Right cardiac atrium (tissue), 5 donors: Measurements from ENCODE around the gene GLIS2. TPM values are rescaled to one million over a fixed set of nuclear protein-coding genes. Genes with fewer than 3 reads are reported as not detected.

Source experiments
- ATAC-seq, 2 donors: fragments of 200-7000 bp; cut with Tn5 transposase; one replicate each; pipeline versions ENCODE4 v1.8.0 to v1.9.1; 2020; ENCODE audit warnings: moderate library complexity in 2 of 2, mild to moderate bottlenecking in 1 of 2
- DNase-seq, 3 donors: peaks; one replicate each; pipeline ENCODE4 v3.0.0-alpha.2; 2020
- H3K27ac ChIP-seq: one replicate; pipeline ENCODE4 v1.5.1; 2013; ENCODE audit warnings: mild to moderate bottlenecking, low read length, control low read depth, moderate library complexity
- H3K27me3 ChIP-seq: one replicate; pipeline ENCODE4 v1.6.1; 2013; ENCODE audit not compliant: control insufficient read depth, insufficient read depth
- H3K4me1 ChIP-seq: one replicate; pipeline ENCODE4 v1.6.1; 2013; ENCODE audit warnings: low read length; ENCODE audit not compliant: control insufficient read depth, insufficient read depth
- H3K4me3 ChIP-seq: one replicate; pipeline ENCODE4 v1.5.1; 2013; ENCODE audit warnings: low read length, control low read depth
- H3K9me3 ChIP-seq: one replicate; pipeline ENCODE4 v1.6.1; 2013; ENCODE audit warnings: low read length; ENCODE audit not compliant: control insufficient read depth
- WGBS: extraction: QIAGEN DNeasy Blood & Tissue Kit; methylation state at CpG from one replicate; pipeline ENCODE4 v1.1.7; 2013; 5-methylcytosine and 5-hydroxymethylcytosine counted together
- intact Hi-C, 4 donors: fragments of 100-400 bp; cut with DNase I; formaldehyde crosslinking; loops; one replicate each; pipeline versions ENCODE4 v1.11.0 to v1.14.0; 2022 to 2023
- polyA plus RNA-seq: library from polyadenylated mRNA; stranded (reverse); fragments of 200-250 nt; gene quantifications from one replicate; pipeline ENCODE4 v1.2.3, GENCODE V29; 2013
- total RNA-seq, 4 donors: library from RNA; stranded (reverse); fragmentation: NEBNext Ultra II Directional; extraction: Animal tissue kit (Norgen Biotek cat#: 25700); gene quantifications; one replicate each; pipeline ENCODE4 v1.2.1, GENCODE V29; 2021
- donor health status: healthy with polysubstance abuse.
- donor health status: DM: no; HTN: yes; CAD: no.
- donor health status: DM: no; HTN: no; CAD: no.
- donor health status: DM: no; HTN: yes; CAD: no; lungs with severe emphysema.
- donor health status: DM: yes; HTN: yes; CAD: no.

The GLIS2 gene
- total and polyA plus RNA-seq, 5 donors = 15.2 to 34.6 (median 31.6) TPM

DNA sequence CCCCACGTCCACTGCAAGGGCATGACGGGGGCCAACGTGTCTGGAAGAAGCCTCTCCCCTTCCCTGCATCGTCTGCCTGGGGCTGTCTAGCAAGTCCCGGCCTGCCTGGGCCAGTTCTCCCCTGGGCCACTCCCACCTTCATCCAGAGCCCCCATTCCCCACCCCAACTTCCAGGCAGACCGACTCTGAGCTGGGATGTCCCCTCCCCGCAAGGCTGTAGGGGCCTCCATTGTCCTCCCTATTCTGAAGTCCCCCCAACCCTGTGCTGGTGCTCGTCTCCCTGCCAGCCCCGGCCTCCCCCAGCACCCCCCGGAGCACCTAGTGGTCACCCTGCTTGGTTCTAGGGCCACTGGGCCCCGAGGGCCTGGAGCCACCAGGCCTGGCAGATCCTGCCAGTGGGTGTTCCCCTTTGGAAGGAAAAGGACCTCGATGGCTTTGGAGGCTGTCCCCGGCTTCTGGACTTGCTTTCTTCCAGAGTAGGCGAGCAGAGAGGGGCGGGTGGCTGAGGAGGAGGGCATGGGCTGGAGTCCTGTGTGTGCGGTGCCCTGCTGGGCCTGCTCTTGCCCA lies 4.8 kb downstream of the GLIS2 start:
- 42% methylated on average over 16 of the region's 16 CpGs for WGBS
- intact Hi-C loops = loop anchor here in 2 of 4 donors (10.0 kb wide), 2 partner anchors 116 to 126 kb away; no protein-coding TSS in a partner anchor
- no peak overlapping the region for H3K4me3 ChIP-seq
- H3K9me3 ChIP-seq = no peaks in the 10 kb centered on the region
- DNase-seq (peak in 2 of 3 donors; percentile 60 to 68), ATAC-seq (no peak)
- peak overlapping the region; percentile 9 for H3K27ac ChIP-seq
- no peaks in the 10 kb centered on the region for H3K27me3 ChIP-seq
- peaks cover 28% of the 10 kb centered on the region for H3K4me1 ChIP-seq

DNA sequence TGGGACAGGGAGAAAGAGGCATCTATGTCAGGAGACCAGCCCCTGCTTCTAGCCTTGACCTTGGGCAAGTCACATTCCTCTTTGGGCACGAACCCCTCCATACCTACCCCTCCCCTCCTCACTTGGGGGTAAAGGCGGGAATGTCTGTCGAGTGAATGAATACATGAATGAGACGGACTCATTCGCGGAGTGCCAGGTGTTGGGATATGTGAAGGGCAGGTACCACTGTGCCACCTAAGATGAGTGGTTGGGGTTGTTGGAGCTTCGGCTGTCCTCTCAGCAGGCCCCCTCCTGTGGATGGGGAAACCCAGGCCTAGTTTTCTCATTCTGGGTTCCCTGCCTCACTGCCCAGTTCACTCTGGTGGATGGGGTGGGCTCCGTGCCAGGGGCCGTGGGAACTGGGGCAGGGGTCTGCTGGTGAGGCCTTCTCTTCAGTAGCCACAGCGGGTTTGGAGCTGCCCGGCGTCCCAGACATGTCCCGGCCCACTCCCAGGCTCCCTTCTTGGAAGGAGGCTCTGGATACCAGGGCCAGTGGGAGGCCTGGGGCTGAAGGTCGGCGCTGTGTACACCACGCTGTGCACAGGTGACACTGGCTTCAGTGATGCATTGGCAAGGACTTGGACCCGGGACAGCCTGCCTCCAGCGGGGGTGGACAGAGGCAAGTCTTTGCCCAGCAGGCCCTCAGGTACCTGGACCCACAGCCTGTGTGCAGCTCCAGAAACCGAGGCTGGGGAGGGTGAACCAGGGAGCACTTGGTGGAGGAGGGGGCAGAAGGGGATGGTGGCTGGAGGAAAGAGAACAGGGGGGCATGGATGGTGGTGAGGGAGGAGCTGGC lies 5.6 kb downstream of the GLIS2 start:
- intact Hi-C loops = loop anchor here in 2 of 4 donors (10.0 kb wide), 2 partner anchors 117 to 127 kb away; no protein-coding TSS in a partner anchor
- Histone ChIP-seq H3K4me1 (peaks cover 31% of the 10 kb centered on the region), H3K9me3 (no peaks in the 10 kb centered on the region), H3K27ac (no peak overlapping the region), H3K4me3 (no peak overlapping the region), H3K27me3 (no peaks in the 10 kb centered on the region)
- 81% methylated on average over 19 of the region's 19 CpGs for WGBS
- ATAC-seq = no peak
- peak in 2 of 3 donors; percentile 59 to 64 for DNase-seq

DNA sequence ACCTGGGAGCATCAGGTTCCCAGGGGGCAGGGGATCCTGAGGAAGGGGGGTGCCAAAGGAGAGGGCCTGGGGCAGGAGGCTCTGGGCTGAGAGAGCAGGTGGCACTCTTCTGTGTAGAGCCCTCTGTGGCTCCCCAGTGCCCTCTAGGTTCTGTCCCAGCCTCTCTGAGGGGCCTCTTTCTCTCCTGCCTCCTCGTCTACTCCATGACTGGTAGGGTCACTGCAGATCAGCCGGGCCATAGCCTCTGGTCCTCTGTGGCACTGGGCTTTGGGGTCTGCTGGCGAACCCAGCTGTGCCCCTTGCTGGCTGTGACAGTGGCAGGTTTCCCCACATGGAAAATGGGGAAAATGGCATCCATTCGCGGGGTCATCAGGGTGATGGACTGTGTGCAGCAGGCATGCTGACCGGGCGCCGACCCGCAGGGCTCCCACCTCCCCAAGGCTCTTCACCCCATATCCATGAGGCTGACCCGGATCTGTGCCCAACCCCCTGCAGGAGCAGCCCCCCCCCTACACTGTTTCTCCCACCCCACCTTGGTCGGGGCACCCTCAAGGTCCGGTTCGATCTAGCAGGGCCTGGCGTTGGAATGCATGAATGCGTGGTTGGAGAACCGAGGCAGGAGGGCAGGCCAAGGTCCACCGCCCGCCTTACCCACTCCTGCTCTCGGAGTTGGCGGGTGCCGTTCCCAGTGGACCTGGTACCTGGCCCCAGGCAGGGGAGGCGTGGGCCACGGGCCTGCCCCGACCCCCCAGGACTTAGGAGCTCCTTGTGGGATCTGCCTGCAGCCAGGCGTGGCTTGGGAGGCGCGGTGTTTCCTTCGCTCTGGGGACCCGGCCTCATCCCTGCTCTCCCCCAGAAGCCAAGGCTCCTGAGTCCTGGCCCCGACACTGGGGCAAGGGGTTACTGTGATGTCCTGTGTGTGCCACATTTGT lies 6.5 kb downstream of the GLIS2 start:
- no peak overlapping the region for H3K4me3 ChIP-seq
- peak overlapping the region; percentile 13 for H3K27ac ChIP-seq
- intact Hi-C loops = loop anchor here in 2 of 4 donors (10.0 kb wide), 2 partner anchors 118 to 128 kb away; no protein-coding TSS in a partner anchor
- no peaks in the 10 kb centered on the region for H3K9me3 ChIP-seq
- no peaks in the 10 kb centered on the region for H3K27me3 ChIP-seq
- DNase-seq (peak in 2 of 3 donors; percentile 48 to 67), ATAC-seq (no peak)
- 83% methylated on average over 30 of the region's 30 CpGs for WGBS
- peaks cover 32% of the 10 kb centered on the region for H3K4me1 ChIP-seq

DNA sequence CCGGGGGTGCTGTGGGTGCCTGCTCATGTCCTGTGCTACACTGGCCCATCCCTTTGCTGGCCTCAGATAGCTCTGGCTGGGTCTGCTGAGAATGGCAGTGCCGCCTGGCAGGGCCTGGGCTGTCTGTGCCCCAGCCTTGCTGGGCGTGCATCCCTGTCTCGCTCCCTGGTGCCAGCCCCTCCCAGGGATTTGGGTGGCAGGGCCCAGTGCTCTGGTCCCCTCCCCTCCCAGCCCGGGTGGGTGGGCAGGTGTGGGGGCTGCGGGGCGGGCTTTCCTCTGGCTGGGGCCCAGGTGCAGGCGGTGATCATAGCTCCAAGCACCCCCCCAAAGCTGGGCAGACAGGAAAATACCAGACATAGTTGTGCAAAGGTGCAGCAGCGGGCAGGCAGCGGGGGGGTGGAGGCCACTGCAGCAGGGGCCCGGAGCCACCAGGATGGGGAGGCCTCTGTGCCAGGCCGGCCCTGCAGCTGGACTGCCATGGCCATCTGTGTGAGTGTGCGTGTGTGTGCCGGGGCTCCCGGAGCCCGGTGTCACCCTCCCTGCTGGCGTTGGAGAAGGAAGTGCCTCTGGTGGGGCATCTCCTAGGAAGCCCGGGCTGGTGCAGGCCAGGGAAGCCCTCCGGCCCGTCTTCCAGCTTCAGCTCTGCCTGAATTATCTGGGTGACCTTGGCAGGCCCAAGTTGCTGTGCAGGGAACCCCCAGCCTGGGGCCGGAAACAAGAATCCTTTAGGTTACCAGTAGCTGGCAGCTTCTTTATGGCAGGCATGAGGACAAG lies 7.4 kb downstream of the GLIS2 start:
- 47% methylated on average over 21 of the region's 21 CpGs for WGBS
- peak in 2 of 3 donors; percentile 71 to 79 for DNase-seq
- H3K9me3 ChIP-seq = no peaks in the 10 kb centered on the region
- H3K27me3 ChIP-seq = no peaks in the 10 kb centered on the region
- ATAC-seq = peak in 1 of 2 donors; percentile 4
- no peak overlapping the region for H3K4me3 ChIP-seq
- peaks cover 28% of the 10 kb centered on the region for H3K4me1 ChIP-seq
- intact Hi-C loops = loop anchor here in 2 of 4 donors (10.0 kb wide), 2 partner anchors 118 to 128 kb away; no protein-coding TSS in a partner anchor
- H3K27ac ChIP-seq = peak overlapping the region; percentile 44

DNA sequence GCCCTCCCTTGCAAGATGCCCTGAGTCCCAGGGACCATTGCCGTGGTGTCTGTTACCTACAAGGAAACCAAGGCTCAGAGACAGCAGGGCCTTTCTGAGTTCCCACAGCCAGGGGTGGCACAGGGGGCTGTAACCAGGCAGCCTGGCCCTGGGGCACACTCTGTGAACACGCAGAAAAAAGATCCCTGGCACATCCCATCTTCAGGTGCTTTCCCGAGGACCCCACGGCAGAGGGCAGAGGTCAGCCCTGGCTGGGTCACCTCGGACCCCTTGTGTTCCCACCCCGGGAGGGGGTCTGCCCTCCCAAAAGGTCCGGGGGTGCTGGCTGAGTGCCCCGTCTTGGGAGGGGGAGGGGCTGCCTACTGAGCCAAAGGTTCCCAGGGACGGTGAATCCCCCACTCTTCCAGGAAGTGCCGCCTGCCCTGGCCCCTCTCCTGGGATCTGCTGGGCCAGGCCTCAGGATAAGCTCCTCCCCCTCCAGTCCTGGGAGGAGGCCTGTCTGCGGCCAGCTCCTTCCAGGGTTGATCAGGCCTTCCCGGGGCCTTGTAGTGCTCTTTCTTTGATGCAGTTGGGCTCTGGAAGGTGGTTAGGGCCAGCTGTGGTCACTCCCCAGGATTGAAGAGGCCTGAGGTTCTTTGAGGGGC lies 8.1 kb downstream of the GLIS2 start:
- ATAC-seq (peak; percentile 51 to 68), DNase-seq (peak; percentile 80 to 91 (median 90))
- H3K27ac ChIP-seq = peak overlapping the region; percentile 44
- no peaks in the 10 kb centered on the region for H3K9me3 ChIP-seq
- no peaks in the 10 kb centered on the region for H3K27me3 ChIP-seq
- H3K4me1 ChIP-seq = peaks cover 29% of the 10 kb centered on the region
- H3K4me3 ChIP-seq = no peak overlapping the region
- intact Hi-C loops = loop anchor here in 2 of 4 donors (10.0 kb wide), 2 partner anchors 119 to 129 kb away; no protein-coding TSS in a partner anchor
- 16% methylated on average over 12 of the region's 12 CpGs for WGBS

DNA sequence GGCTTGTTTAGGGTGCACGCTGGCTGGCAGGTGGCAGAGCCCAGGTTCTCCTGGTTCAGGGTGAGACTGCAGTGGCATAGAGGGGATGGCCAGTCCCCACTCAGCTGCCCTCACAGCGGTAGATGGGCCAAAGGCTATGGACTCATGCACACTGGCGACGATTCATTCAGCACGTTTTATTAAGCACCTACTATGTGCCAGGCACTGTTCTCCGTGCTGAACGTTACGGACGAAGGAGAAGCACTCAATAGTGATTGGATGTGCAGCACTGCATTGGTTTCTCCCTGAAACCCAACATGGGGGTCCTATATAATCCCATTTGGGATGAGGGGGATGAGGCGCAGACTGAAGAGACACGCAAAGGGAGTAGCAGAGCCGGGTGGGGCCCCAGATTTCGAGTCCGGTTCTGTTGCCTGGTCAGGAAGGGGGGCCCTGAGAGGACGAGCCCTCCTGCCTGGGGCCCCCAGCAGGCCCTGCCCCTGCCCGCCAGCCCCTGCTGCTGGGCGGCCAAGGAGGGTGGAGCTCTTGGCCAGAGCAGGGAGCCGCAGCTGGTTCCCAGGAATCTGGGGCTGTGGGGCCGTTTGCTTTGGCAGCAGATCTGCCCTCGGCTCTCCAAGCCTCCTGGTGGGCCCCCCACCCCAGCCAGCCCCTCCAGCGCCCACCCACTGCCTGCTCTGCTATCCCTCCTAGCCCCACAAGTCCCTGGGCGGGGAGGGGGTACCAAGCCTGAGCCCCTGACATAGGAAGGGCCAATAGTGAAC lies 8.8 kb downstream of the GLIS2 start:
- H3K4me3 ChIP-seq = no peak overlapping the region
- intact Hi-C loops = loop anchor here in 2 of 4 donors (10.0 kb wide), 2 partner anchors 120 to 130 kb away; no protein-coding TSS in a partner anchor
- no peaks in the 10 kb centered on the region for H3K27me3 ChIP-seq

DNA sequence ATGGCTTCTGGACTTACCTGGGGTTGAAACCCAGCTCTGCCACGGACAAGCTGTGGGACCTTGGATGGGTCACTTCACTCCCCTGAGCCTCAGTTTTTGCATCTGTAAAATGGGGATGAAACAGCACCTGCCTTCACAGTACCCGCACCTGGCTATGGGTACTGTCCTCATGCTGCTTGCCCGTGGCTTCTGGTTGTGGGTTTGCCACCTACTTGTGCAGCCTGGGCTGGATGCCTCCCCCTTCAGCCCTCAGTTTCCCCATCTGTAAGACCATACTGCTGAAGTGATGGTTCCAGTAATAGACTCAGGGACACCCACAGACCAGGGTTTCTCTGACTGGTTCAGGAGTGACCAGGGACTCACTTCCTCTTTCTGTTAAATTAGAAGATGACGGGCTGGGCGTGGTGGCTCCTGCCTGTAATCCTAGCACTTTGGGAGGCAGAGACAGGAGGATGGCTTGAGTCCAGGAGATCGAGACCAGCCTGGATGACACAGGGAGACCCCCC lies 9.4 kb downstream of the GLIS2 start:
- ATAC-seq = no peak
- peak in 1 of 3 donors; percentile 40 for DNase-seq
- Histone ChIP-seq H3K9me3 (no peaks in the 10 kb centered on the region), H3K27me3 (no peaks in the 10 kb centered on the region), H3K27ac (no peak overlapping the region), H3K4me1 (peaks cover 27% of the 10 kb centered on the region), H3K4me3 (no peak overlapping the region)
- 80% methylated on average over 6 of the region's 6 CpGs for WGBS
- intact Hi-C loops = loop anchor here in 2 of 4 donors (10.0 kb wide), 2 partner anchors 121 to 131 kb away; no protein-coding TSS in a partner anchor

More for the DNA sequence above, 8.8 kb downstream of the GLIS2 start:
- Histone ChIP-seq H3K27ac (peak overlapping the region; percentile 44), H3K4me1 (peaks cover 28% of the 10 kb centered on the region), H3K9me3 (no peaks in the 10 kb centered on the region)
- ATAC-seq (no peak), DNase-seq (peak in 2 of 3 donors; percentile 80 to 87)
- 68% methylated on average over 22 of the region's 22 CpGs for WGBS

DNA sequence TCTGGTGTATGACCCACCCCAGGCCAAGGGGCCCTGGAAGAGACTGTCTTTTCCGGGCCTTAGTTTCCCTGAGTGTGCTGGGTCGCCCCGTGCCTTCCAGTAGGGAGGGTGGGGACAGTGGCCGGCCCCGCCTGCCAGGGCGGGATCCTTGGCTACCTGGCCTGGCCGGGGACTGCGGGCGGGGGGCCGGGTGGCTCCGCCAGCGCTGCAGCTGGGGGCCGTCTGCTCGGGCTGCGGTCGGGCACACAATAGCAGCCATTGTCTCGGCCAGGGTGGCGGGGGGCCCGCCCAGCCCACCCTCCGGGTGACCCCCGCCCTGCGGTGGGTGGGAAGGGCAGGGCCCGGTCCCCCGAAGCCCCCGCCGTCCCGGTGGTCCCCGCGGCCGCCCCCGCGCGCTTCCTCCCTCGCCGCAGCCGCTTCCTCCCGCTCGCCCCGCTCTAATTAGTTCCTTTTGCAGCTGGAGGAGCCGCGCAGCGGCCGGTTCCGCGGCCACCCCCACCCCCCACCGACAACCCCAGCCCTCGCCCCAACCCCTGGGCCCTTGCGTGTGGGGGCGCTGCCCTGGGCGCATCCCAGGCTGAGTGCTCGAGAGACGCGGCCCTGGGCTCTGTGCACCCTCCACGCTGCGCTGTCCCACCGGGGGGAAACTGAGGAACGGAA lies 11.6 kb downstream of the GLIS2 start:
- H3K4me1 ChIP-seq = peaks cover 27% of the 10 kb centered on the region

More for the DNA sequence above, 11.6 kb downstream of the GLIS2 start:
- H3K4me3 ChIP-seq = peak overlapping the region; percentile 18
- WGBS = 4% methylated on average over 57 of the region's 57 CpGs
- H3K27ac ChIP-seq = peak overlapping the region; percentile 84
- H3K9me3 ChIP-seq = no peaks in the 10 kb centered on the region
- intact Hi-C loops = loop anchor here in 2 of 4 donors (2.0 to 10.0 kb wide), 3 partner anchors 39 to 133 kb away; no protein-coding TSS in a partner anchor
- peak in 1 of 2 donors; percentile 0 for ATAC-seq
- peak in 1 of 3 donors; percentile 70 for DNase-seq
- H3K27me3 ChIP-seq = no peaks in the 10 kb centered on the region
